ENCODE measurements around the gene SWT1.

SWT1 gene

GRCh38 chr1:185309566-185309965, 152.6 kb downstream of the SWT1 start:
- no peak overlapping the region for H3K27ac ChIP-seq
- no peak for TF ChIP-seq CTCF (conservative IDR thresholded peaks at IDR 0.05)
- no peak for TF ChIP-seq ZFX (IDR thresholded peaks at IDR 0.05)

GRCh38 chr1:185311589-185312225, 154.7 kb downstream of the SWT1 start:
- TF ChIP-seq CTCF (conservative IDR thresholded peaks at IDR 0.05) (no peak), ZFX (IDR thresholded peaks at IDR 0.05) (no peak)
- H3K27ac ChIP-seq = no peak overlapping the region

- no peak overlapping the region for H3K27ac ChIP-seq
- TF ChIP-seq ZFX (IDR thresholded peaks at IDR 0.05) (no peak), CTCF (conservative IDR thresholded peaks at IDR 0.05) (no peak)
Observed at GRCh38 chr1:185312361-185313138, 155.6 kb downstream of the SWT1 start.

GRCh38 chr1:185314411-185314810, 157.4 kb downstream of the SWT1 start:
- no peak for TF ChIP-seq CTCF (conservative IDR thresholded peaks at IDR 0.05)
- TF ChIP-seq ZFX (IDR thresholded peaks at IDR 0.05) = no peak
- no peak overlapping the region for H3K27ac ChIP-seq

- TF ChIP-seq CTCF (conservative IDR thresholded peaks at IDR 0.05) (no peak), ZFX (IDR thresholded peaks at IDR 0.05) (no peak)
- peak overlapping the region; percentile 89 for H3K27ac ChIP-seq
Observed at GRCh38 chr1:185315445-185316071, 158.6 kb downstream of the SWT1 start.

- TF ChIP-seq CTCF (conservative IDR thresholded peaks at IDR 0.05) (no peak; the same call in 1 of the 2 replicates), ZFX (IDR thresholded peaks at IDR 0.05) (peak; percentile 54)
- H3K27ac ChIP-seq = peak overlapping the region; percentile 89
Observed at GRCh38 chr1:185316163-185317033, 159.4 kb downstream of the SWT1 start.
